GM18519 (cell line): ENCODE results near the gene APLF.
"Not testable (repeated sequence)": the region's sequence is repeated elsewhere in the genome, so short reads cannot be mapped to it uniquely, and the experiment has no call there.

Experiments
- ATAC-seq: cut with Tn5 transposase; IDR thresholded peaks from one replicate; pipeline ENCODE4 v1.9.1; 2021; ENCODE audit warnings: mild to moderate bottlenecking, moderate library complexity; ENCODE audit not compliant: unreplicated experiment, low FRiP score

The APLF gene

DNA sequence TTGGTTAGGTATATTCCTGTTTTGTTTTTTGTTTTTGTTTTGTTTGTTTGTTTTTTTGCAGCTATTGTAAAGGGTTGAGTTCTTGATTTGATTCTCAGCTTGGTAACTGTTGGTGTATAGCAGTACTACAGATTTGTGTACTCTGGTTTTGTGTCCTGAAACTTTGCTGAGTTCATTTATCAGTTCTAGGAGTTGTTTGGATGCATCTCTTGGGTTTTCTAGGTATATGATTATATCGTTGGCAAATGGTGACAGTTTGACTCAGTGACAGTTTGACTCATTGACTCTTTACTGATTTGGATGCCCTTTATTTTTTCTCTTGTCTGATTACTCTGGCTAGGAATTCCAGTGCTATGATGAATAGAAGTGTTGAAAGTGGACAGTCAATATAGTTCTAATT is 53.7 kb downstream of the APLF start:
- no peak for ATAC-seq

- not testable (repeated sequence) for ATAC-seq
Measured at GRCh38 chr2:68526943-68527342, 59.6 kb downstream of the APLF start.

DNA sequence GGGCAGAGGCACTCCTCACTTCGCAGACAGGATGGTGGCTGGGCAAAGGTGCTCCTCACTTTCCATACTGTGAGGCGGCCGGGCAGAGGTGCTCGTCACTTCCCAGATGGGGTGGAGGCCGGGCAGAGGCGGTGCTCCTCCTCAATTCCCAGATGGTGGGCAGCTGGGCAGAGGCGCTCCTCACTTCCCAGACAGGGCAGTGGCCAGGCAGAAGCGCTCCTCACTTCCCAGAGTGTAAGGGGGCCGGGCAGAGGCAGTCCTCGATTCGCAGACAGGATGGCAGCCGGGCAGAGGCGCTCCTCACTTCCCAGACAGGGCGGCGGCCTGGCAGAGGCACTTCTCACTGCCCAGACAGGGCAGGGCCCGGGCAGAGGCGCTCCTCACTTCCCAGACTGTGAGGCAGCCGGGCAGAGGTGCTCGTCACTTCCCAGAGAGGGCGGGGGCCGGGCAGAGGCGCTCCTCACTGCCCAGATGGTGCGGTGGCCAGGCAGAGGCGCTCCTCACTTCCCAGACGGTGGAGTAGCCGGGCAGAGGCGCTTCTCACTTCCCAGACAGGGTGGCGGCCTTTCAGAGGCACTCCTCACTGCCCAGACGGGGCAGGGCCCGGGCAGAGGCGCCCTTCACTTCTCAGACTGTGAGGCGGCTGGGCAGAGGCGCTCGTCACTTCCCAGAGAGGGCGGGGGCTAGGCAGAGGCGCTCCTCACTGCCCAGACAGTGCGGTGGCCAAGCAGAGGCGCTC is 60.1 kb downstream of the APLF start:
- ATAC-seq: not testable (repeated sequence)

DNA sequence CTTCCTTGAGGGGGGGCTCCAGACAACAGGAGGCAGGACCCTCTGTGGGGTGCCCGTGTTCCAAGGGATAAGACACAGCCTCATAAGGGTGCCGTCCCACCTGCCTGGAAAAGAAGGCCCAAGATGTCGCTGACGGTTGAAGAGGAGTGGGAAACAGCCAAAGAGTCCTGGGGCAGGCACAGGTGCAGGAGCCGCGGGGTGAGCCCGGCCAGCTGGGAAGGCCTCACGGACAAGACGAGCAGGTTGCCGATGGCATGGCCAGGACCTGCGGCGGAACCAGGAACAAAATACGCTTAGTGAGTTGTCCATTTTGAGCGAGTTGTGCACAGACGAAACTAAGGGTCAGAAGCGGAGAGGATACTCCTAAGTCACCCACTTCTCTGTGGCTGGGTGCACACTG is 61.8 kb downstream of the APLF start:
- not testable (repeated sequence) for ATAC-seq

GRCh38 chr2:68529651-68530050 is 62.3 kb downstream of the APLF start:
- not testable (repeated sequence) for ATAC-seq

- ATAC-seq: no peak
Measured at GRCh38 chr2:68536000-68536399, 68.6 kb downstream of the APLF start.

DNA sequence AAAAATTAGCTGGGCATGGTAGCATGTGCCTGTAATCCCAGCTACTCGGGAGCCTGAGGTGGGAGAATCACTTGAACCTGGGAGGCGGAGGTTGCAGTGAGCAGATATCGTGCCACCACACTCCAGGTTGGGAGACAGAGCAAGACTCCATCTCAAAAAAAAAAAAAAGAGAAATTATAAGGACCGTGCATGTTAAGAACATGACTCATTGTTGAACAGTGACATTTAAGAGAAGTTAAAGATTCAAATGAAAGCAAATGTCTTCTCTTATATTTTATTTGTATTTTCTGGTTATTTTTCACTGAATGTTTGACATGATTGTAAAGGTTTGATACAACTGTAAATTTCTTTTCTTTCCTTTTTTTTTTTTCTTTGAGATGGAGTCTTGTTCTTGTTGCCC is 69.6 kb downstream of the APLF start:
- ATAC-seq: no peak

GRCh38 chr2:68537809-68538208 is 70.4 kb downstream of the APLF start:
- ATAC-seq: no peak

GRCh38 chr2:68544811-68545210 is 77.4 kb downstream of the APLF start:
- ATAC-seq: no peak

DNA sequence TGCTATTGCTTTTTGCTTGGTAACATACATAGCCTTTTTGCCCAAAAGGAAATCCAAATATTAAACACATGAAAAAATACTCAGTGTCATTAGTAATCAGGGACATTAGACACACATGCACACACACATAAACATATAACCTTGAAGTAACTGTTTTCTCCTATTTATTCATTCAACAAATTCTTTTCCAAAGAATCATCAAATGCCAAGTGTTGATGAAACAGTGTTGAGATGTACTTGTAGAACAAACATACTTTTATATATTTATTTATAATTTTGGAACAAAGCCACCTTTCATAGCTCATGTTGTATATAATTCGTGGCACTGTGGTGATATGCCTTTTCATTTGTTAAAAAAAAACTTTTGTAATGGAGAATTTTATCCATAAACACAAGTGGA is 81.0 kb downstream of the APLF start:
- ATAC-seq: no peak

- ATAC-seq: no peak
Measured at GRCh38 chr2:68553098-68553497, 85.7 kb downstream of the APLF start.

- not testable (repeated sequence) for ATAC-seq
Measured at GRCh38 chr2:68555425-68556206, 88.2 kb downstream of the APLF start.

- ATAC-seq: no peak
Measured at GRCh38 chr2:68556381-68556780, 89.0 kb downstream of the APLF start.

DNA sequence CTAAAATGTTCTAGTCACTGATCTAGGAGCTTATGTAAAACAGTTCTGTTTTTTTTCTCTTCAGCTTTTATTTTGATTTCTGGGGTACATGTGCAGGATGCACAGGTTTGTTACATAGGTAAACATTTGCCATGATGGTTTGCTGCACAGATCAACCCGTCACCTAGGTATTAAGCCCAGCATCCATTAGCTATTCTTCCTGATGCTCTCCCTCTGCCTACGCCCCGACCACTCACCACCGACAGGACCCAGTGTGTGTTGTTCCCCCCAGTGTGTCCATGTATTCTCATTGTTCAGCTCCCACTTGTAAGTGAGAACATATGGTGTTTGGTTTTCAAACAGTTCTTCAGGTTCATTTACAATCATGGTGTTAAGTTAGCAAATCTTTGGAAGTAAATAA is 91.2 kb downstream of the APLF start:
- ATAC-seq: no peak

DNA sequence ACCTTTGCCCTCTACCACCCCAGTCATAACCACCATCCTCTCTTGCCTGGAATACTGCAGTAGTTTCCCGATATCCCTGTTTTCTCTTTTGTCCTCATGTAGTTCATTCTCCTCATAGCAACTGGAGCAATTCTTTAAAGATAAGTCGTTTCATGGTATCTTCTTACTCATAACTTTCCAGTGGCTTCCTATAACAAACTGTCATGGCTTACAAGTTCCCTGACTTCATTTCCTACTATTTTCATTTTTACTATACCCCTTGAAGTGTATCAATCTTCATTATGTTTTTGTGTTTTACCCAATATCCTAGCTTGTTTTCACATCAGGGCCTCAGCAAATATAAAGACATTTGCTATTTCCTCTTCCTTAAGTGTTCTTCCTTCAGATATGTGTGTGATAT is 92.3 kb downstream of the APLF start:
- ATAC-seq: no peak

GRCh38 chr2:68560545-68560944 is 93.2 kb downstream of the APLF start:
- ATAC-seq: no peak

- no peak for ATAC-seq
Measured at GRCh38 chr2:68561372-68561771, 94.0 kb downstream of the APLF start.

GRCh38 chr2:68562934-68563333 is 95.5 kb downstream of the APLF start:
- ATAC-seq: no peak

DNA sequence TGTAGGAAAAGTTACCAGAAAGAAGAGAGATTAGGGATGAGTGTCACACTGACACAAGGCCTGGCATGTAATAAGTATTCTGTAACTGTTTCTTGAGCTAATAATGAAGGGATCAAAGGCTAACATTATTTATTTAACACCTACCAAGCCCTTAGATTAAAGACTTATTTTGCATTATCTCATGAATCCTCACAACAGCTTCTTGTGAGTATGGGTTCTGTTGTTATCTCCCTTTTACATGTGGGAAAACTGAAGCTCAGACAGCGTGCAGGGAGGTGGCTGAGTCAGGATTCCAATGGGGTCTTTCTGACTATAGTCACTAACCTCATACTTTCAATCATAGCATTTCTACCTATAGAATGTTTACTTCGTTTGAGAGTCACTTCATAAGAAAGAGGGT is 97.0 kb downstream of the APLF start:
- no peak for ATAC-seq

- ATAC-seq: no peak
Measured at GRCh38 chr2:68565273-68565672, 97.9 kb downstream of the APLF start.

- ATAC-seq: no peak
Measured at GRCh38 chr2:68565858-68566257, 98.5 kb downstream of the APLF start.

GRCh38 chr2:68566362-68566761 is 99.0 kb downstream of the APLF start:
- ATAC-seq: no peak
